NT2/D1 (cell line): ENCODE data around the gene RNF19B.

Experiments
- YY1 ChIP-seq: IDR thresholded peaks from 2 replicates; pipeline ENCODE4 v1.6.1; 2011; ENCODE audit not compliant: insufficient read length, insufficient read depth
- ZNF274 ChIP-seq: IDR thresholded peaks from 2 replicates; pipeline ENCODE4 v1.6.1; 2011; ENCODE audit warnings: mild to moderate bottlenecking, low read depth, low read length

GRCh38 chr1:32971156-32971555, 6.5 kb upstream of the RNF19B start:
- TF ChIP-seq YY1 (no peak), ZNF274 (no peak)
